A673 (cell line): ENCODE results near the gene NIT2. TPM values are rescaled to one million over a fixed set of nuclear protein-coding genes. Genes with fewer than 3 reads are reported as not detected.

ENCODE experiments used
- BruUV-seq: library from RNA; stranded (reverse); fragments of 400-500 nt; replicated peaks from 2 replicates; lab custom pipeline; 2021; lab: Mats Ljungman, UMichigan
- CTCF ChIA-PET: fragments of 300-600 bp; sonication (Branson Sonifier 250); formaldehyde crosslinking; loops from one replicate; lab custom pipeline; 2022; ENCODE audit warnings: antibody characterized with exemption; lab: Charles Lee
- POLR2A ChIA-PET: fragments of 300-600 bp; sonication (Branson Sonifier 250); formaldehyde crosslinking; loops from one replicate; lab custom pipeline; 2022; ENCODE audit warnings: antibody characterized with exemption; ENCODE audit not compliant: low non-redundant PET; lab: Charles Lee
- DNase-seq: peaks from one replicate; pipeline ENCODE4 v3.0.0-alpha.2; 2015; ENCODE audit warnings: low spot score
- H3K27ac ChIP-seq: fragments of 200-600 bp; sonication (generic); 2 replicates; pipeline ENCODE4 v1.5.1; 2016; ENCODE audit warnings: mixed run types, low read depth, mild to moderate bottlenecking, mixed read lengths, antibody characterized with exemption, low read length; ENCODE audit not compliant: poor library complexity, severe bottlenecking
- H3K27me3 ChIP-seq: fragments of 200-600 bp; sonication (generic); replicated peaks from 2 replicates; pipeline ENCODE4 v1.6.1; 2017; ENCODE audit warnings: mixed run types, low read depth, mild to moderate bottlenecking, mixed read lengths, antibody characterized with exemption, low read length; ENCODE audit not compliant: insufficient read depth, poor library complexity
- H3K36me3 ChIP-seq: fragments of 200-600 bp; sonication (generic); 2 replicates; pipeline ENCODE4 v1.6.1; 2016; ENCODE audit warnings: mixed run types, mild to moderate bottlenecking, mixed read lengths, antibody characterized with exemption, low read length; ENCODE audit not compliant: insufficient read depth, poor library complexity, severe bottlenecking
- H3K4me1 ChIP-seq: fragments of 200-600 bp; sonication (generic); 2 replicates; pipeline ENCODE4 v1.6.1; 2017; ENCODE audit warnings: mixed run types, mild to moderate bottlenecking, mixed read lengths, antibody characterized with exemption, low read length; ENCODE audit not compliant: insufficient read depth, poor library complexity, severe bottlenecking
- H3K4me3 ChIP-seq: fragments of 200-600 bp; sonication (generic); 2 replicates; pipeline ENCODE4 v1.5.1; 2016; ENCODE audit warnings: low read depth, mixed run types, mild to moderate bottlenecking, mixed read lengths, low read length; ENCODE audit not compliant: poor library complexity, severe bottlenecking
- H3K9me3 ChIP-seq: fragments of 200-600 bp; sonication (generic); 2 replicates; pipeline ENCODE4 v1.6.1; 2016; ENCODE audit warnings: mixed run types, low read depth, mild to moderate bottlenecking, mixed read lengths, antibody characterized with exemption, low read length; ENCODE audit not compliant: poor library complexity, severe bottlenecking
- CTCF ChIP-seq: fragments of 300-800, 200-600 bp; sonication (generic); conservative IDR thresholded peaks from 2 replicates; pipeline ENCODE4 v1.5.1; 2017; ENCODE audit warnings: low read depth, mild to moderate bottlenecking, antibody characterized with exemption, low read length, moderate library complexity, mixed read lengths
- EZH2 ChIP-seq: fragments of 200-600 bp; sonication (generic); IDR thresholded peaks from 2 replicates; pipeline ENCODE4 v1.6.1; 2017; ENCODE audit warnings: borderline replicate concordance, low read depth, mild to moderate bottlenecking, mixed read lengths, antibody characterized with exemption, low read length; ENCODE audit not compliant: poor library complexity, severe bottlenecking
- intact Hi-C: fragments of 100-400 bp; cut with micrococcal nuclease; formaldehyde crosslinking; loops from one replicate; pipeline ENCODE4 v1.10.0; 2022; ENCODE audit not compliant: unreplicated experiment
- total RNA-seq: library from RNA; stranded (reverse); gene quantifications from 2 replicates; pipeline ENCODE4 v1.2.3, GENCODE V29; 2021

The NIT2 gene
- total RNA-seq, 1 experiment from 2014 or later: 57.0 TPM

- H3K27ac ChIP-seq: peak overlapping the region; percentile 92
- H3K4me1 ChIP-seq: peaks cover 17% of the 10 kb centered on the region
- H3K4me3 ChIP-seq: peak overlapping the region; percentile 88
- intact Hi-C loops: no loop called here
- BruUV-seq: no TSS peak
- ChIA-PET CTCF (no interaction called here), POLR2A (no interaction called here)
- no peaks in the 10 kb centered on the region for H3K27me3 ChIP-seq
- peak; percentile 43 for DNase-seq
- TF ChIP-seq CTCF: no peak
- no peak for TF ChIP-seq EZH2
- no peaks in the 10 kb centered on the region for H3K9me3 ChIP-seq
- H3K36me3 ChIP-seq: no peaks in the 10 kb centered on the region
Observed at GRCh38 chr3:100400419-100400779, 65.8 kb downstream of the NIT2 start.

- BruUV-seq: no TSS peak
- Histone ChIP-seq H3K4me1 (peaks cover 17% of the 10 kb centered on the region), H3K27me3 (no peaks in the 10 kb centered on the region), H3K36me3 (no peaks in the 10 kb centered on the region), H3K4me3 (peak within 1 kb of the TSS; percentile 88), H3K9me3 (no peaks in the 10 kb centered on the region), H3K27ac (peak within 1 kb of the TSS; percentile 92)
- peak; percentile 98 for DNase-seq
- TF ChIP-seq CTCF: no peak
- TF ChIP-seq EZH2: no peak
- CTCF ChIA-PET: interaction anchor here (1.0 kb wide), 1 partner anchor 62 kb away, joined by 5 read pairs; no protein-coding TSS in a partner anchor
- POLR2A ChIA-PET: interaction anchor here (0.5 to 0.6 kb wide), 2 partner anchors 62 to 1005 kb away, joined by 3 read pairs; no protein-coding TSS in a partner anchor
- intact Hi-C loops: no loop called here
Observed at GRCh38 chr3:100400780-100401673, 66.5 kb downstream of the NIT2 start, which contains the start of the genes LNP1 and TOMM70. Gene LNP1 (plus strand): TSS chr3:100401539. CDS start chr3:100429730, 28,191 bp downstream. Gene TOMM70 (minus strand): TSS chr3:100401089. CDS start chr3:100400949, 140 bp downstream.

- Histone ChIP-seq H3K27ac (peak overlapping the region; percentile 92), H3K36me3 (no peaks in the 10 kb centered on the region), H3K4me3 (peak overlapping the region; percentile 88), H3K4me1 (peaks cover 17% of the 10 kb centered on the region), H3K27me3 (no peaks in the 10 kb centered on the region), H3K9me3 (no peaks in the 10 kb centered on the region)
- DNase-seq: peak; percentile 71
- POLR2A ChIA-PET: interaction anchor here (0.5 kb wide), 1 partner anchor 61 kb away, joined by 3 read pairs; no protein-coding TSS in a partner anchor
- intact Hi-C loops: no loop called here
- CTCF ChIA-PET: interaction anchor here (0.5 to 1.0 kb wide), 2 partner anchors 61 to 570 kb away, joined by 5 read pairs; no protein-coding TSS in a partner anchor
- TF ChIP-seq EZH2: no peak
- BruUV-seq: TSS peak; percentile 76
Observed at GRCh38 chr3:100401674-100402041, 67.1 kb downstream of the NIT2 start.
